HUES64 (cell line): ENCODE data around the gene USF1.
"Not testable (repeated sequence)": the region's sequence is repeated elsewhere in the genome, so short reads cannot be mapped to it uniquely, and the experiment has no call there.

ENCODE experiments used
- H3K27ac ChIP-seq: 2 replicates; pipeline ENCODE4 v1.7.0; 2013; ENCODE audit warnings: low read depth, low read length, inconsistent platforms
- H3K27me3 ChIP-seq: 2 replicates; pipeline ENCODE4 v1.6.1; 2013; ENCODE audit warnings: mild to moderate bottlenecking, low read length; ENCODE audit not compliant: insufficient read depth
- H3K36me3 ChIP-seq: 2 replicates; pipeline ENCODE4 v1.6.1; 2013; ENCODE audit warnings: mild to moderate bottlenecking, low read length; ENCODE audit not compliant: insufficient read depth
- H3K4me1 ChIP-seq: 2 replicates; pipeline ENCODE4 v1.6.1; 2013; ENCODE audit warnings: mild to moderate bottlenecking, low read length, moderate library complexity; ENCODE audit not compliant: insufficient read depth
- H3K4me3 ChIP-seq: 2 replicates; pipeline ENCODE4 v1.5.1; 2013; ENCODE audit warnings: mild to moderate bottlenecking, low read length, moderate library complexity
- H3K9ac ChIP-seq: 2 replicates; pipeline ENCODE4 v1.6.1; 2013; ENCODE audit warnings: mild to moderate bottlenecking, low read depth, low read length
- H3K9me3 ChIP-seq: 2 replicates; pipeline ENCODE4 v1.6.1; 2013; ENCODE audit warnings: low read depth, low read length; ENCODE audit not compliant: insufficient read depth
- WGBS: fragments of 150-250, 120-280 bp; methylation state at CpG from one replicate; pipeline ENCODE4 v1.1.7; 2013; ENCODE audit warnings: missing lambda C conversion rate; 5-methylcytosine and 5-hydroxymethylcytosine counted together

USF1 gene

DNA sequence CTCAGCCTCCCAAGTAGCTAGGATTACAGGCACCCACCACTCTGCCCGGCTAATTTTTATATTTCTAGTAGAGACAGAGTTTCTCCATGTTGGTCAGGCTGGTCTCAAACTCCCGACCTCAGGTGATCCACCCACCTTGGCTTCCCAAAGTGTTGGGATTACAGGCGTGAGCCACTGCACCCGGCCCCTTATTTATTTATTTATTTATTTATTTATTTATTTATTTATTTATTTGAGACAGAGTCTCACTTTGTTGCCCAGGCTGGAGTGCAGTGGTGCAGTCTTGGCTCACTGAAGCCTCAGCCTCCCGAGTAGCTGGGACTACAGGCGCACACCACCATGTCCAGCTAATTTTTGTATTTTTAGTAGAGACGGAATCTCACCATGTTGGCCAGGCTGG is 19.9 kb upstream of the USF1 start:
- H3K4me1 ChIP-seq, H3K36me3 ChIP-seq: not testable (repeated sequence)
- 94% methylated on average over 5 of the region's 7 CpGs for WGBS

GRCh38 chr1:161063936-161064335 is 18.2 kb upstream of the USF1 start:
- not testable (repeated sequence) for H3K4me3 ChIP-seq, H3K27ac ChIP-seq, H3K4me1 ChIP-seq, H3K27me3 ChIP-seq, H3K9ac ChIP-seq, H3K9me3 ChIP-seq, H3K36me3 ChIP-seq
- WGBS: 57% methylated on average over 6 of the region's 6 CpGs

More for the DNA sequence above, 19.9 kb upstream of the USF1 start:
- not testable (repeated sequence) for H3K27ac ChIP-seq, H3K9me3 ChIP-seq, H3K4me3 ChIP-seq, H3K27me3 ChIP-seq, H3K9ac ChIP-seq

DNA sequence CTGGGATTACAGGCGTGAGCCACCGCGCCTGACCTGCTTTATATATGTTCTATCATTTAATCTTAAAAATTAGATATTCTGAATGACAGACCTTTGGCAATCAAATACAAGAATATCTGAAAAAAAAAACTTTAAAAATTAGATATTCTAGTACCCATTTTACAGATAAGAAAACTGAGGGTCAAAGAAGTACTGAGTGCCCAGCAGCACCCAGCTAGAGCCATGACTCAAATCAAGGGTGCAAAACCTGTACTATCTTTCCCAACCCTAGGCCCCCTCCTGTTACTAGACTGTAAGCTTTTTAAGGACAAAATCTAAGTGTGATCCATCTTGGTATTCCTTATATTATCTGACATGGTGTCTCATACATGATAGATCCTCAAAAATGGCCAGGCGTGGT is 15.6 kb upstream of the USF1 start:
- H3K9me3 ChIP-seq: no peaks in the 10 kb centered on the region
- WGBS: 100% methylated on average over 4 of the region's 4 CpGs
- no peak overlapping the region for H3K4me3 ChIP-seq
- no peak overlapping the region for H3K9ac ChIP-seq
- no peak overlapping the region for H3K27ac ChIP-seq
- H3K4me1 ChIP-seq: peaks cover 5% of the 10 kb centered on the region; the same call in 1 of the 2 replicates
- no peaks in the 10 kb centered on the region for H3K36me3 ChIP-seq
- H3K27me3 ChIP-seq: no peaks in the 10 kb centered on the region

DNA sequence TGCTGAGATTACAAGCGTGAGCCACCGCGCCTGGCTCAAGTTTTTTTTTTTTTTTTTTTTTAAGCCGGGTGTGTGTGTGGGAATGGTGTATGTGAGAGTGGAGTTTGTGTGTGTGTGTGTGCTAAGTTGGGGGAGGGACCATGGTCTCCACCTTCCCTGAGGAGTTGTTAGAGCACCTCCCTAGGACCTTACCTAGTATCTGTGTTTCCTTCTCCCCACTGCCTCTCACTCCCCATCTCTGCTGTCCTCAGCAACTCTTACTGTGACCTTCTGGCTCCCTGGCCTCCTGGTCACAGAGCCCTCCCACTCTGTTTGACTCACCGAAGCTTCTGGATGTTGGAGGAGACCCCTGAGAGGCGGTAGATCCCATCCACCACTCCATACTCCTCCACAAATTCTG is 13.5 kb upstream of the USF1 start:
- H3K9ac ChIP-seq: no peak overlapping the region
- H3K27ac ChIP-seq: no peak overlapping the region
- no peak overlapping the region for H3K4me3 ChIP-seq
- no peaks in the 10 kb centered on the region for H3K27me3 ChIP-seq
- H3K4me1 ChIP-seq: peaks cover 4% of the 10 kb centered on the region; the same call in 1 of the 2 replicates
- WGBS: 88% methylated on average over 6 of the region's 6 CpGs
- H3K36me3 ChIP-seq: no peaks in the 10 kb centered on the region
- no peaks in the 10 kb centered on the region for H3K9me3 ChIP-seq

- no peaks in the 10 kb centered on the region for H3K9me3 ChIP-seq
- no peak overlapping the region for H3K9ac ChIP-seq
- no peak overlapping the region for H3K27ac ChIP-seq
- H3K4me3 ChIP-seq: no peak overlapping the region
- H3K4me1 ChIP-seq: no peaks in the 10 kb centered on the region
- no peaks in the 10 kb centered on the region for H3K36me3 ChIP-seq
- H3K27me3 ChIP-seq: no peaks in the 10 kb centered on the region
- WGBS: 93% methylated on average over 7 of the region's 7 CpGs
These were observed 9.0 kb upstream of the USF1 start for GRCh38 chr1:161054805-161055204.

DNA sequence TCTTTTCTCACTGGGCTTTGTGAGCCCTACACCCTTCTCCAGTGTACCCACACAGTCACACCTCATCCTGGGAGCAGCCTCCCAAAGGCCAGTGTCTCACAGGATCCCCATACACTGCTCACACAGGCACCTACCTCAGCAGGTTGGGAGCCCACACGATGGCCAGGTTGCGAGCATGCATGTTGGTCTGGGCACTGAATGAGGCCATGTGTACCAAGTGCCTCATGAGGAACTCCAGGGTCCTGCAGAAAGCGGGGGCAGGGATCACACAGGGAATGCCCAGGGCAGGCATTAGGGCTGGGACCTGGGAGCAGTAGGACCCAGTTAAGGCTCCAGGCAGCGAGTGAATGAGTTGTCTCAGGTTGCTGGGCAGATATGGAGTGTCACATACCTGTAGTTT is 8.5 kb upstream of the USF1 start:
- 91% methylated on average over 4 of the region's 4 CpGs for WGBS
- H3K4me1 ChIP-seq: no peaks in the 10 kb centered on the region
- H3K9me3 ChIP-seq: no peaks in the 10 kb centered on the region
- H3K4me3 ChIP-seq: no peak overlapping the region
- H3K27ac ChIP-seq: no peak overlapping the region
- no peaks in the 10 kb centered on the region for H3K36me3 ChIP-seq
- no peak overlapping the region for H3K9ac ChIP-seq
- H3K27me3 ChIP-seq: no peaks in the 10 kb centered on the region

DNA sequence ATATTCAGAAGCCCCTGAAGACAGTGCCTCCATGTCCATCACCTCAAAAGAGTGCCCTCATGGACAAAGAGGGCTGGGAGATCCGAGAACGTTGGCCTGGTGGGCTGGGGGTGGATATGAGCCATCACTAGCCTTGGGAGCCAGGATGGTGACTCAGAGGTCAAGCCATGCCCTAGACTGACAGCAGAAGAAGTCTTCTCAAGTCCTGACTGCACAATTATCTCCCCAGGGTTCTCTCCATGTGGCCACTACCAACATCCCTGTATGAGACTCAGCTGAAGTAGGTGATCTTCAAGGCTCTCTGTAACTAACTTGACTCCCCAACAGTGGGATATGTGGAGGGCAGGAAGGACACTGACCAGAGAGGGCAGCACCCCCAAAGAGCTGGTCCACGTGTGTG is 7.1 kb upstream of the USF1 start:
- 85% methylated on average over 3 of the region's 3 CpGs for WGBS
- Histone ChIP-seq H3K4me3 (no peak overlapping the region), H3K27me3 (peaks cover 8% of the 10 kb centered on the region), H3K9ac (no peak overlapping the region), H3K9me3 (no peaks in the 10 kb centered on the region), H3K27ac (no peak overlapping the region), H3K4me1 (no peaks in the 10 kb centered on the region), H3K36me3 (no peaks in the 10 kb centered on the region)

GRCh38 chr1:161051219-161051618 is 5.4 kb upstream of the USF1 start:
- WGBS: 92% methylated on average over 10 of the region's 10 CpGs
- peaks cover 13% of the 10 kb centered on the region for H3K27me3 ChIP-seq
- H3K9me3 ChIP-seq: 0 out of 2 replicates have a peak, but pooled peaks cover 7% of the 10 kb centered on the region
- no peak overlapping the region for H3K9ac ChIP-seq
- H3K27ac ChIP-seq: no peak overlapping the region
- no peak overlapping the region for H3K4me3 ChIP-seq
- H3K4me1 ChIP-seq: no peaks in the 10 kb centered on the region
- no peaks in the 10 kb centered on the region for H3K36me3 ChIP-seq

- Histone ChIP-seq H3K9ac (no peak overlapping the region), H3K4me1 (0 out of 2 replicates have a peak, but pooled peaks cover 7% of the 10 kb centered on the region), H3K9me3 (0 out of 2 replicates have a peak, but pooled peaks cover 7% of the 10 kb centered on the region), H3K27ac (no peak overlapping the region), H3K4me3 (no peak overlapping the region), H3K36me3 (no peaks in the 10 kb centered on the region), H3K27me3 (peaks cover 13% of the 10 kb centered on the region)
- 92% methylated on average over 5 of the region's 5 CpGs for WGBS
These were observed 3.4 kb upstream of the USF1 start for GRCh38 chr1:161048949-161049722.

- 0 out of 2 replicates have a peak, but pooled peaks cover 7% of the 10 kb centered on the region for H3K9me3 ChIP-seq
- H3K27me3 ChIP-seq: peaks cover 13% of the 10 kb centered on the region
- no peak overlapping the region for H3K4me3 ChIP-seq
- no peak overlapping the region for H3K9ac ChIP-seq
- 0 out of 2 replicates have a peak, but pooled peaks cover 7% of the 10 kb centered on the region for H3K4me1 ChIP-seq
- peaks cover 6% of the 10 kb centered on the region for H3K36me3 ChIP-seq
- 93% methylated on average over 18 of the region's 18 CpGs for WGBS
- H3K27ac ChIP-seq: no peak overlapping the region
These were observed 2.0 kb upstream of the USF1 start for GRCh38 chr1:161047436-161048420.
